ENCODE results near the gene NMNAT3. TPM values are rescaled to one million over a fixed set of nuclear protein-coding genes. Genes with fewer than 3 reads are reported as not detected.

NMNAT3 gene
- polyA plus RNA-seq, 1 of the 3 experiments (the other 2 are of a cell fraction), result not detected

GRCh38 chr3:139601191-139601961 is 76.4 kb downstream of the NMNAT3 start:
- no peak overlapping the region for H3K4me2 ChIP-seq

More at GRCh38 chr3:139601191-139601961, 76.4 kb downstream of the NMNAT3 start:
- no peak overlapping the region for H3K27ac ChIP-seq (ENCODE audit: low read depth in 2 of 2, low read length in 1 of 2)
- H3K27me3 ChIP-seq (ENCODE audit: insufficient read depth), result no peaks in the 10 kb centered on the region
- no peaks in the 10 kb centered on the region for H3F3A ChIP-seq (replicated peaks; ENCODE audit: insufficient read depth)
- no peaks in the 10 kb centered on the region for H3K36me3 ChIP-seq (replicated peaks in 1 of 2; ENCODE audit: control insufficient read depth in 1 of 2, insufficient read depth in 2 of 2, low read length in 1 of 2)
- no peaks in the 10 kb centered on the region for H4K20me1 ChIP-seq (ENCODE audit: insufficient read depth)
- H3K4me1 ChIP-seq (ENCODE audit: control insufficient read depth in 1 of 2, insufficient read depth in 2 of 2, low read depth in 1 of 2, low read length in 1 of 2), result no peaks in the 10 kb centered on the region
- CTCF ChIA-PET, result no interaction called here
- 40% methylated on average over 5 of the region's 5 CpGs for WGBS (ENCODE audit: low lambda C conversion rate)
- no peaks in the 10 kb centered on the region for H3K9me3 ChIP-seq
- H2AFZ ChIP-seq (ENCODE audit: low read depth), result no peak overlapping the region
- no peaks in the 10 kb centered on the region for H3K79me2 ChIP-seq (ENCODE audit: insufficient read depth)
- no peaks in the 10 kb centered on the region for H3K9me2 ChIP-seq
- TF ChIP-seq RXRA (IDR thresholded peaks at IDR 0.05; ENCODE audit: borderline replicate concordance, low read depth), result no peak
- TF ChIP-seq MXI1 (IDR thresholded peaks at IDR 0.05; ENCODE audit: low read depth, low read length), result no peak
- TF ChIP-seq EP300 (IDR thresholded peaks at IDR 0.05; ENCODE audit: borderline replicate concordance in 1 of 2, low read depth in 1 of 2, low read length in 1 of 2), result no peak
- TF ChIP-seq TAF1 (IDR thresholded peaks at IDR 0.05; ENCODE audit: borderline replicate concordance, low read depth, low read length), result no peak
- no peak for TF ChIP-seq CHD2 (IDR thresholded peaks at IDR 0.05; ENCODE audit: low read length, partially characterized antibody)
- TF ChIP-seq USF1 (IDR thresholded peaks at IDR 0.05; ENCODE audit: borderline replicate concordance, low read depth), result no peak
- no peak for TF ChIP-seq RAD21 (IDR thresholded peaks at IDR 0.05; ENCODE audit: low read length)
- no peak for TF ChIP-seq JUND (IDR thresholded peaks at IDR 0.05)
- TF ChIP-seq YY1 (IDR thresholded peaks at IDR 0.05; ENCODE audit: low read depth), result no peak
- TF ChIP-seq GATA2 (CRISPR knock-in tag; IDR thresholded peaks at IDR 0.05), result no peak
- no peak for TF ChIP-seq FOXM1 (IDR thresholded peaks at IDR 0.05; ENCODE audit: low read depth)
- no peak for TF ChIP-seq PBX3 (IDR thresholded peaks at IDR 0.05)
- no peak for TF ChIP-seq CTCF (IDR thresholded peaks at IDR 0.05)
- no peak overlapping the region for H3K9ac ChIP-seq
- DNase-seq, result no peak
- POLR2A ChIA-PET, result no interaction called here
- no peak overlapping the region for H3K4me3 ChIP-seq (ENCODE audit: low read depth in 2 of 2, low read length in 1 of 2)
